Tibial nerve (tissue), 4 donors: ENCODE data around the gene CYP2D6. TPM values are rescaled to one million over a fixed set of nuclear protein-coding genes. Genes with fewer than 3 reads are reported as not detected.
A peak's percentile ranks its signal among the peaks of the same experiment; 100 is the strongest.
"Not testable (repeated sequence)": the region's sequence is repeated elsewhere in the genome, so short reads cannot be mapped to it uniquely, and the experiment has no call there.

Experiments
- DNase-seq, 2 donors: peaks; one replicate each; pipeline ENCODE4 v3.0.0-alpha.2; 2019; ENCODE audit warnings: low spot score in 2 of 2
- H3K27ac ChIP-seq, 4 donors: fragments of 200-600 bp; sonication (generic) in 3 of 4; one replicate each; pipeline ENCODE4 v1.5.1; 2017 to 2019; ENCODE audit warnings: mild to moderate bottlenecking in 1 of 4
- H3K27me3 ChIP-seq, 2 donors: fragments of 200-600 bp; sonication (generic) in 1 of 2; one replicate each; pipeline versions ENCODE4 v1.5.1 to v1.6.0; 2017 to 2019
- H3K36me3 ChIP-seq, 3 donors: fragments of 200-600 bp; sonication (generic); one replicate each; pipeline ENCODE4 v1.5.1; 2018 to 2019
- H3K4me1 ChIP-seq, 4 donors: fragments of 200-600 bp; sonication (generic) in 3 of 4; one replicate each; pipeline ENCODE4 v1.5.1; 2017 to 2019
- H3K4me3 ChIP-seq, 4 donors: fragments of 200-600 bp; sonication (generic) in 3 of 4; one replicate each; pipeline ENCODE4 v1.5.1; 2017 to 2019; ENCODE audit warnings: mild to moderate bottlenecking in 1 of 4, moderate library complexity in 1 of 4
- H3K9me3 ChIP-seq, 4 donors: fragments of 200-600 bp; sonication (generic) in 3 of 4; one replicate each; pipeline ENCODE4 v1.5.1; 2017 to 2019
- EP300 ChIP-seq, 2 donors: sonication (generic); formaldehyde crosslinking; IDR thresholded peaks; one replicate each; pipeline ENCODE4 v1.6.1; 2017; ENCODE audit warnings: antibody characterized with exemption in 2 of 2, mild to moderate bottlenecking in 1 of 2
- POLR2A ChIP-seq, 2 donors: fragments of 450-650 bp; IDR thresholded peaks; one replicate each; pipeline ENCODE4 v1.6.1; 2017; ENCODE audit warnings: antibody characterized with exemption in 2 of 2, mild to moderate bottlenecking in 2 of 2, moderate library complexity in 2 of 2
- WGBS, 2 donors: methylation state at CpG; one replicate each; pipeline ENCODE4 v1.1.5; 2018; 5-methylcytosine and 5-hydroxymethylcytosine counted together
- total RNA-seq, 4 donors: library from RNA; depleted of rRNA; stranded (reverse); fragments of >200 nt; gene quantifications; one replicate each; pipeline ENCODE4 v1.1.0, GENCODE V29; 2016
- TF ChIP-seq, protein P1 (sequence below), 5 experiments: fragments of 200-600 bp in 3 of 5; fragments of 450-650 bp in 2 of 5; sonication (generic) in 3 of 5; IDR thresholded peaks; one replicate each; pipeline ENCODE4 v1.5.1; 2016 to 2019; ENCODE audit warnings: antibody characterized with exemption in 5 of 5, mild to moderate bottlenecking in 3 of 5, moderate library complexity in 2 of 5

Gene CYP2D6
- total RNA-seq, 4 donors from 2014 or later, result 0.30 to 1.1 (median 0.61) TPM

DNA sequence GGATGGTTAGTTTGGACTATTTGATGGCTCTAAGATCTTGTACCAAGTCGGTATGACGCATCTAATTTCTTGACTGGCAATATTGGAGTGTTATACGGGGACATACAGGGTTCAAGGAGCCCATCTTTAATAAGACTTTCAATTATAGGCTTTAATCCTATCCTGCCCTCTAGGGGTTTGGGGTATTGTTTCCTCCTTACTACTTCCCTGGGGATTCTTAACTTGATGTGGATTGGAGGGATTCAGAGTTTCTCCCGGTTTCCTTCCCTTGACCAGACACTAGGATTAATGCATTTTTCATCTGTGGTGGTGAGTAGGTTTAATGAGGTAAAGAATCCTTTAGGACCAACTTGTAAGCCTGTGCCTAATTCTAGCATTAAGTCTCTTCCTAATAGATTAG is 18.8 kb downstream of the CYP2D6 start:
- WGBS, 2 donors, result 77 to 85% methylated on average over 4 of the region's 4 CpGs
- no peaks in the 10 kb centered on the region for H3K27me3 ChIP-seq
- peaks cover 0 to 8% (median 0%) of the 10 kb centered on the region in 3 donors for H3K36me3 ChIP-seq
- DNase-seq, result no peak
- TF ChIP-seq POLR2A (IDR thresholded peaks at IDR 0.05) (no peak), EP300 (IDR thresholded peaks at IDR 0.05) (no peak)
- TF ChIP-seq, protein P1, sequence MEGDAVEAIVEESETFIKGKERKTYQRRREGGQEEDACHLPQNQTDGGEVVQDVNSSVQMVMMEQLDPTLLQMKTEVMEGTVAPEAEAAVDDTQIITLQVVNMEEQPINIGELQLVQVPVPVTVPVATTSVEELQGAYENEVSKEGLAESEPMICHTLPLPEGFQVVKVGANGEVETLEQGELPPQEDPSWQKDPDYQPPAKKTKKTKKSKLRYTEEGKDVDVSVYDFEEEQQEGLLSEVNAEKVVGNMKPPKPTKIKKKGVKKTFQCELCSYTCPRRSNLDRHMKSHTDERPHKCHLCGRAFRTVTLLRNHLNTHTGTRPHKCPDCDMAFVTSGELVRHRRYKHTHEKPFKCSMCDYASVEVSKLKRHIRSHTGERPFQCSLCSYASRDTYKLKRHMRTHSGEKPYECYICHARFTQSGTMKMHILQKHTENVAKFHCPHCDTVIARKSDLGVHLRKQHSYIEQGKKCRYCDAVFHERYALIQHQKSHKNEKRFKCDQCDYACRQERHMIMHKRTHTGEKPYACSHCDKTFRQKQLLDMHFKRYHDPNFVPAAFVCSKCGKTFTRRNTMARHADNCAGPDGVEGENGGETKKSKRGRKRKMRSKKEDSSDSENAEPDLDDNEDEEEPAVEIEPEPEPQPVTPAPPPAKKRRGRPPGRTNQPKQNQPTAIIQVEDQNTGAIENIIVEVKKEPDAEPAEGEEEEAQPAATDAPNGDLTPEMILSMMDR (IDR thresholded peaks at IDR 0.05), result no peak
- peaks cover 0 to 17% (median 2%) of the 10 kb centered on the region in 4 donors for H3K9me3 ChIP-seq
- no peak overlapping the region for H3K27ac ChIP-seq
- H3K4me3 ChIP-seq, result no peak overlapping the region
- no peaks in the 10 kb centered on the region for H3K4me1 ChIP-seq

DNA sequence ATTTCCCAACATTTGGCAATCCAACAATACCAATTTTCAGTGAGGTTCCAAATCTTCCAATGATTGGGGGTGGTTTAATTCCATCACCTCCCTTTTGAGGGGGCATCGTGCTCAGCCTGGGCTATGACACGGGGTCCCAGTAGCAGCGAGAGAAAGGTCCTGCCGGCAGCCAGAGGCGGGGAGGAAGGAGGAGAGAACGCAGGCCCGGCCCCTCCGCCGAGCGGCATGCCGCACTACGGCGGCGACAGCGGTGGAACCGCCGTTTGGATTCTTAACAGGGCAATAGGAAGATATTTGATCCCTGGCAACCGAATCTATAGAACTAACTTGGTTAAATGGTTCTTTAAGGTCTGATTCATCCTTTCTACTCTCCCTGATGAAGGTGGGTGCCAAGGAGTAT is 21.8 kb downstream of the CYP2D6 start:
- no peaks in the 10 kb centered on the region for H3K27me3 ChIP-seq
- peaks cover 0 to 20% (median 0%) of the 10 kb centered on the region in 3 donors for H3K36me3 ChIP-seq
- H3K4me3 ChIP-seq, result no peak overlapping the region
- H3K4me1 ChIP-seq, result no peaks in the 10 kb centered on the region
- TF ChIP-seq, protein P1 (IDR thresholded peaks at IDR 0.05), result no peak
- TF ChIP-seq EP300 (IDR thresholded peaks at IDR 0.05) (no peak), POLR2A (IDR thresholded peaks at IDR 0.05) (no peak)
- no peak overlapping the region for H3K27ac ChIP-seq
- 64 to 68% methylated on average over 18 of the region's 18 CpGs for WGBS, 2 donors
- DNase-seq, result no peak
- H3K9me3 ChIP-seq, result peaks cover 0 to 14% (median 3%) of the 10 kb centered on the region in 4 donors

DNA sequence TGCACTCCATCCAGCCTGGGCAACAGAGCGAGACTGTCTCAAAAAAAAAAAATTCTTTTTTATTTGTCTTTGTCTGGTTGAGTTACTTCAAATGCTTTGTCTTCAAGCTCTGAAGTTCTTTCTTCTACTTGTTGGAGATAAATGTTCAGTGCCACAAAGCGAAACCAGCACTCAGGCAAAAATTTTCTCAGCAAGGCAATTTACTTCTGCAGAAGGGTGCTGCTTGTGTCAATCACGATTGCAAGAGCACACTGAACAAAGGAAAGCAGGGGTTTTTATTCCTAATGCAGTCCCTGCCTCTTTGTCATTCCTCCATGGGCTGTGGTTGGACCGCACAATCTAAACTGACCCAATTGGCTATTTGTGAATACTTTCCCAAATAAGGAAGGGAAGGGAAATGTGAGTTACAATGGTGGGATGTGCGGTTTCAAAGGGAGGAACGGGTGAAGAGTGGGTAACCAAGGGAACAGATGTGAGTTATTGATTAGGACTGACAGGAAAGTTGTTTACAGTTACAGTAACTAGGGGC is 26.2 kb downstream of the CYP2D6 start:
- H3K4me1 ChIP-seq, H3K4me3 ChIP-seq, H3K27me3 ChIP-seq, DNase-seq, H3K27ac ChIP-seq: not testable (repeated sequence)
- Histone ChIP-seq H3K36me3 (peaks cover 0 to 57% (median 0%) of the 10 kb centered on the region in 3 donors), H3K9me3 (peaks cover 0 to 54% (median 10%) of the 10 kb centered on the region in 4 donors)
- 95 to 97% methylated on average over 6 of the region's 6 CpGs for WGBS, 2 donors

DNA sequence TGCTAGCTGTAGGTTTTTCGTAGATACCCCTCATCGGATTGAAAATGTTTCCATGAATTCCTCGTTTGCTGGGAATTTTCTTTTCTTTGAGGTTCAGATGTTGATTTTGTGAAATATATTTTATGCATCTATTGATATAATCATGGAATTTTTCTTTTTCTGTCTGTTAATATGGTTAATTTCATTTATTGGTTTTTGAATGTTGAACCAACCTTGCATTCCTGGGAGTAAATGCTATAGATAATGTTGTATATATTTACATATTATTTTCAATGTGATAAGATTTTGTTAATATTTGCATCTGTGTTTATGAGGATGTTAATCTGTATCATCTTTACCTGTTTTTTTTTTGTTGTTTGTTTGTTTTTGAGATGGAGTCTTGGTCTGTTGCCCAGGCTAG is 29.4 kb downstream of the CYP2D6 start:
- H3K27me3 ChIP-seq, result no peaks in the 10 kb centered on the region
- no peak for TF ChIP-seq POLR2A (IDR thresholded peaks at IDR 0.05)
- TF ChIP-seq, protein P1 (IDR thresholded peaks at IDR 0.05), result no peak
- no peak for TF ChIP-seq EP300 (IDR thresholded peaks at IDR 0.05)
- WGBS, 2 donors, result 94 to 96% methylated on average over 3 of the region's 3 CpGs
- H3K4me3 ChIP-seq, result no peak overlapping the region
- H3K36me3 ChIP-seq, result peaks cover 0 to 86% (median 0%) of the 10 kb centered on the region in 3 donors
- no peaks in the 10 kb centered on the region for H3K4me1 ChIP-seq
- H3K27ac ChIP-seq, result no peak overlapping the region
- H3K9me3 ChIP-seq, result peaks cover 0 to 81% (median 10%) of the 10 kb centered on the region in 4 donors
- DNase-seq, result no peak

DNA sequence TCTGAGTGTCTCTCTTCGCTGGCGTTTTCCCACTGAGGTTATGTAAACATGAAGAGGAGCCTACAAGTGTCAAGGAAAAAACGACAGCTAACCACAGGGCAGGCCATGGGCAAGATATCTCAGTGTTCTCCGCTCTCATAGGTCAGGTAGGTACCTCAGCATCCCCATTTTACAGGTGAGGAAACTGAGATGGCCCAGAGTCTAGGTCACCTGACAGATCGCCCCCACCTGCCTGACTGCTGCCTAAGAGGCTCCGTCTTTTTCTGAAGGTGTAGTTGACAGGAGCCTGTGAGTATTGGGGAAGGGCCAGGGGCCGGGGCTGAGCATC is 39.2 kb downstream of the CYP2D6 start:
- Histone ChIP-seq H3K4me1 (peaks cover 0 to 28% (median 10%) of the 10 kb centered on the region in 4 donors), H3K27ac (peak overlapping the region; percentile 83 to 99 (median 93))

More for the DNA sequence above, 39.2 kb downstream of the CYP2D6 start:
- H3K9me3 ChIP-seq, result no peaks in the 10 kb centered on the region
- no peak for DNase-seq
- H3K4me3 ChIP-seq, result peak overlapping the region; percentile 69 to 96 (median 90)
- TF ChIP-seq EP300 (IDR thresholded peaks at IDR 0.05) (no peak), POLR2A (IDR thresholded peaks at IDR 0.05) (no peak)
- TF ChIP-seq, protein P1 (IDR thresholded peaks at IDR 0.05), result no peak
- no peaks in the 10 kb centered on the region for H3K27me3 ChIP-seq
- 30 to 33% methylated on average over 7 of the region's 7 CpGs for WGBS, 2 donors
- H3K36me3 ChIP-seq, result peaks cover 0 to 25% (median 4%) of the 10 kb centered on the region in 3 donors
